ENCODE data around the gene RINT1. TPM values are rescaled to one million over a fixed set of nuclear protein-coding genes. Genes with fewer than 3 reads are reported as not detected.
"Not testable (repeated sequence)": the region's sequence is repeated elsewhere in the genome, so short reads cannot be mapped to it uniquely, and the experiment has no call there.

Gene RINT1
- total RNA-seq (2014; rRNA removed; shearing (Covaris generic); ENCODE audit: low replicate concordance) = 4.3 and 7.8 TPM in 2 replicates

DNA sequence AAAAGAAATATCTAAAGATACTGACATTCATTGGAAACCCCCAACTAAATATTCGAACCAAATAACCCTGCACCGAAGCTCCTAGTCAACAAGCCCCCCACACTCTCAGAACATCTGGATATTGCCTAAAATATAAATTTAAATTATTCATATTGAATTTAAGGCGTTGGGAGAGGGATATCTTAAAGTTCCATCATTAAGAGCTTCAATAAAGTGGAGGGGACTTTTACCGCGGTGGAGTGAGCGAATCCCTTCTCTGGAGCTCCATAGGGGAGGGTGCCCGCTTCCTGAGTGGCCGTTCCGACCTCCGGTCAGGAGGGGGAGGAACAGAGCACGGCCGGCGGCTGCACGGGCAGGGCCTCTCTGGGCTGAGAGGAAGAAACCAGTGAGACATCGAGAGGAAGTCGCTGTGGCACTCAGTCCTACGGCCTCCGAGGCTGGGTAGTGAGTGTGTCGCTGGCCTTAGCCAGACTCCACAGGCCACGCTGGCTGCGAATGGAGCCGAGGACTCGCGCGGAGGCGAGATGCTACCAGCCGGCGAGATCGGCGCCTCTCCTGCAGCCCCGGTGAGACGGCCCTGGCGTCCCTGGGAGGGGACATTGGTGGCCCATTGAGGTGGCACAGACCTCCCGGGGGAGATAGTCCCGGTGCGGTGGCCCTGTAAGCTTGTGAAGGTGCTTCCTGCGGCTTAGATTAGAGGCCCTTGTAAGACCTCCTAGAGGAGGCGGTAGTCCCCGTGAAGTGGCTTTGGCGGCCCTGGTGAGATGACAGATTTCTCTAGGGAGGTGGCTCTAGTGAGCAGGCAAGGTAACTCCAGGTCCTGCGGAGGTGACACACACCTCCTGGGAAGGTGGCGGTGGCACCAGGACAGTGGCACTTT lies at the start of gene RINT1:
RINT1 (plus strand) TSS at position 410 of the 880 bp plus-strand sequence; CDS start at position 525, 115 bp downstream.
- Histone ChIP-seq H3K36me3 (peaks cover 16% of the 10 kb centered on the region), H3K4me3 (peak within 1 kb of the TSS; percentile 96), H3K27me3 (no peaks in the 10 kb centered on the region), H3K9me3 (no peaks in the 10 kb centered on the region)
- DNase-seq = peak; percentile 81

DNA sequence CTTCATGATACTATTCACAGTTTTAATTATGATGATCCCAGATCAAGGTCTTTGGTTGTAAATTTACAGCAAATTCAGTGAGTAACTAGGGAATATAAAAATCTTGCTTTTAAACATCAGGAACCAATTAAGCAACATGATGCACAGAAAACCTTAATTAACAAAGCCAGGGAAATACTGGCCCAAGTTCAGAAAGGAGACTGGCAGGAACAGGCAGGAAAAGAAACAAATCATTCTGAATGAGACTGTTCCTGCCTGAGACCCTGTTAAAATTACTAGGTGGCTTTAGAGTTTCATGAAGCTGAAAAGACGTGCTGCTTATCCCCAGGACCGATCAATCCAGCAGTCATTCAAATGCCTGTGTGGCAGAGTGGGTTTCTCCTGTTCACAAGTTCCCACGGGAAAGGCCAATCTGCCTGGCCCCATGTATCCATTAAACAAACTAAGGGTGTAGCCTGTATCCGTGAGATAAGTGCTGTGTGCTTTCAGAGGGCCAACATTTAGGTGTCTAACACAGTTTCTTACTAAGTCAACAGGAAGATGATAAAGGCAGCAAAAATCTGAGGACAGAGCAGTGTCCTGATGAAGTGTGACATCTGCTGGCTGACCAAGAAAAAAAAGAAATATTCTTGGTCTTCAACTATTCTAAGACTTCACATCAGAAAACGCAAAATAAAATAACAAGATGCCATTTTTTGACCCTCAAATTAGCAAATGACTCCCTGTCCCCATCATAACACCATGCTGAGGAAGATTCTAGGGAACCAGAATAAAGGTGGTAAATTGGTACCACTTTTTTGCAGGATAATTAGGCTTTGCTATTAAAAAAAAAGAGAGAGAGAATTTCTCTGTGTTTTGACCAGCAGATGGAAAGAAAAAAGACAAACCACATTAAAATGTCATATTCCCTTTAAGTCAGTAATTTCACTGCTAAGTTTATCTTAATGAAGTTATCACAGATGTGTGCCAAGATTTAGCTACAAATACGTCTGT lies 44.1 kb upstream of the RINT1 start:
- Histone ChIP-seq H3K4me3 (no peak overlapping the region), H3K36me3 (peaks cover 14% of the 10 kb centered on the region), H3K27me3 (no peaks in the 10 kb centered on the region), H3K9me3 (no peaks in the 10 kb centered on the region)
- DNase-seq = peak; percentile 0

DNA sequence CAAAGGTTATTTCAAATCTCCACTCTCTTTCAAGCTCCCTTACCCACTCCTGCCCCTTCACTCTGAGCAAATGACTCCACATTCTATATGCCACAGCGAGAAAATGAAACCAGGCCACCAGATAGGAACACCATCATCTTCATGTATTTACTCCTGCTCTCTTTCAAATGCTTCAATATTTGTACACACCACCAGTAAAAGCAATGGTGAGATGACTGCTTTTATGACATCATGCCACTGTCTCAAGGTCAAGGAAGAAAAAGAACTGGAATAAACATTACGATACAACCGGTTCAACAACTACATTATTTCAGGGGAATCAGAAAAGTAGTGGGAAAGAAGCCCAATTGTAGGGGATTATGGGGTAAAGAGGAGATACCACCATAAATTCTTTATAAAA lies 42.6 kb upstream of the RINT1 start:
- no peaks in the 10 kb centered on the region for H3K9me3 ChIP-seq
- DNase-seq = no peak
- H3K27me3 ChIP-seq = no peaks in the 10 kb centered on the region
- peaks cover 14% of the 10 kb centered on the region for H3K36me3 ChIP-seq
- no peak overlapping the region for H3K4me3 ChIP-seq

DNA sequence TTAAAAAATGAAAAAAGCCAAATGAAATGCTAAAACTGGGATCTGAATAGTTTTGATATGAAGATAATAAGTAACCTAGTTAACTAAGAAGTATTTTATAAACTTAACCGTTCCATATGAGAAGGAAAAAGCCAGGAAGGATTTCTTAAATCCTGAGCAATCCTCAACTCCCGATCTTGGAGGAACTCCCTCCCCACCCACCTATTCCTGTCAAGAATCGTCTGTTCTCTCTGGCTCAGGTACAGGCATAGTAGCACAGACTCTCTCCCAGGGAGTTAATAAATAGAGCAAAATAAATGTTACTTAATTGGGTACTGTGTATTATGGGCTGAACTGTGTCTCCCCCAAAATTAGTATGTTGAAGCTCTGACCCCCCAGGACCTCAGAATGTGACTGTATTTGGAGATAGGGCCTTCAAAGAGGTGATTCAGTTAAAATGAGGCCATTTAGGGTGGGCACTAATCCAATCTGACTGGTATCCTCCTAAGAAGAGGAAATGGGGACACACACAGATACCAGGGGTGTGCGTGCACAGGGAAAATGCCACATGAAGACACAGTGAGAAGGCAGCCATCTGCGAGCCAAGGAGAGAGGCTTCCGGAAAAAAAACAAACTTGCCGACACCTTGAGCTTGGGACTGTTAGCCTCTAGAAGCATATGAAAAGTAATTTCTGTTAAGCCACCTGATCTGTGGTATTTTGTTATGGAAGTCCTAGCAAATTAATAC lies 38.6 kb upstream of the RINT1 start:
- no peak overlapping the region for H3K4me3 ChIP-seq
- peaks cover 5% of the 10 kb centered on the region for H3K36me3 ChIP-seq
- H3K27me3 ChIP-seq = no peaks in the 10 kb centered on the region
- H3K9me3 ChIP-seq = no peaks in the 10 kb centered on the region
- no peak for DNase-seq

DNA sequence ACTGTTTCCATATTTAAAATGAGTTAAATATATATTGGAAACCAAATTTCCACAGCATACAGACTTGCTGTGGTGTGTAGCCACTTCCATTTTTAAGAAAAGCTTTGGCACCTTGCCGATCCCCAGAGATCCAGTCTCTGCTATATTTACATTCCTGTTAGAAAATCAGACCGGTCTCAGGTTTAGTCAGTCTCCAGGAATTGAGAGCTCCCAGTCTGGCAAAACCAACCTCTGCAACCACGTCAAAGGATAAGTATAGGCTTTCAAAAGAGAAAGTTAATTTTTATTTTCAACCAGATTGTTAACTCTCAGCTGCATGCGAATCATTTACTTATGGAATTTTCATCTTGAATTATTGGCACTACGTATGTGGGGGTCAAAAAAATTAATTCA lies 38.1 kb upstream of the RINT1 start:
- Histone ChIP-seq H3K27me3 (no peaks in the 10 kb centered on the region), H3K9me3 (no peaks in the 10 kb centered on the region), H3K4me3 (no peak overlapping the region), H3K36me3 (peaks cover 5% of the 10 kb centered on the region)
- DNase-seq = peak; percentile 66

DNA sequence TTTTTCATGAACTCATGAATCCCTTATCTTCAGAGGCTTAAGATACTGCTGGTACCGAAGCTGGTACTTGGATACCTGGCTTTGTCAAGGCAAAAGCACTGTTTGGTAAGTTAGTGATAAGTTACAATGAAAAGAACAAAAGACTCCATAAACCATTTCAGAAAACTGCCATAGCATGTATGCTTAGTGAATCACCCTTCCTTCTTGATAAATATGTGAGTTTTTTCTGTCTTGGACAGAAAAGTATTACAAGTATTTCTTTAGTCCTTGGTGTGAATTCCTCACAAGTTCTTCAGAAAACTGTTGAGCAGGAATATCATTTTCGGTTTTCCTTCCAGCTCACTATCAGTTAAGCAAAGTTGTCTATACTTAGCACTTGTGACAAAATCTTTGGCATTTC lies 35.5 kb upstream of the RINT1 start:
- no peaks in the 10 kb centered on the region for H3K27me3 ChIP-seq
- H3K4me3 ChIP-seq = no peak overlapping the region

DNA sequence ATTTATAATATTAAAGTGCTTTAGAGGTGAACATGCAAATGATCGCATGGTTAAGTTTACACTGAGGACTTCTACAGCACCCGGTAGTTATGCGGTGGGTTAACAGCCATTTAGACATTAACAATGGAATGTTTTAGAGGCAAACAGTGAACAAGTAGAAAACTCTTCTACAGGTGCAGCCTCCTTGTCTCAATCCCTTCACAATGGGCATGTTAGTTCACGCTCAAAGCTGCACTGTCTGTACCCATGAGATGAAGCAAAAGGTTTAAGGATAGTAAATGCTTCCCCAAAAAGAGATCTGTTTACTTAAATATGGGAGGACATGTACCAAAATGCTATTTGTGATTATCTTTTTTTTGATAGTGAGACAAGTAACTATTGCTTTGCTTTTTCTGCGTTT lies 35.0 kb upstream of the RINT1 start:
- H3K4me3 ChIP-seq = no peak overlapping the region

More for the DNA sequence above, 35.5 kb upstream of the RINT1 start:
- no peak for DNase-seq
- peaks cover 5% of the 10 kb centered on the region for H3K36me3 ChIP-seq
- H3K9me3 ChIP-seq = no peaks in the 10 kb centered on the region

DNA sequence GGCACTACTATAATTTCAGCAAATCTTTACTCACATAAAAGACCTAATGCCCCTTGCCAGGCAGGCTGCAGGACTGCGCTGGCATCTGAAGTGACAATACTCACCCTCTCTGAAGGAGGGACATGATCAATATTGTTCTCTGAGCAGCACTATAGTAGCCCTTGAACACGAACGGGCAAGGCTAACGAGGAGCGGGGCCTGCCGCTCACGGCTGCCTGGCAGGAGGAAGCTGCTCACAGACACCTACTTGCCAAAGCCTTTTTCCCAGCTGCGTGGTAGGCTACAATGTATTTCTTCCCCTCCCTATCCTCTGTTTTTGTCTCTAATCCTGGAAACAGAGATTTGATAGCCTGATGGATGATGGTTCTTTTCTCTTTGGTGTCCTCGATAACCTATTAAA lies 29.8 kb upstream of the RINT1 start:
- DNase-seq = no peak
- H3K9me3 ChIP-seq = no peaks in the 10 kb centered on the region
- H3K36me3 ChIP-seq = peaks cover 24% of the 10 kb centered on the region
- no peak overlapping the region for H3K4me3 ChIP-seq
- no peaks in the 10 kb centered on the region for H3K27me3 ChIP-seq

More for the DNA sequence above, 35.0 kb upstream of the RINT1 start:
- Histone ChIP-seq H3K27me3 (no peaks in the 10 kb centered on the region), H3K9me3 (no peaks in the 10 kb centered on the region), H3K36me3 (peaks cover 5% of the 10 kb centered on the region)
- DNase-seq = no peak

DNA sequence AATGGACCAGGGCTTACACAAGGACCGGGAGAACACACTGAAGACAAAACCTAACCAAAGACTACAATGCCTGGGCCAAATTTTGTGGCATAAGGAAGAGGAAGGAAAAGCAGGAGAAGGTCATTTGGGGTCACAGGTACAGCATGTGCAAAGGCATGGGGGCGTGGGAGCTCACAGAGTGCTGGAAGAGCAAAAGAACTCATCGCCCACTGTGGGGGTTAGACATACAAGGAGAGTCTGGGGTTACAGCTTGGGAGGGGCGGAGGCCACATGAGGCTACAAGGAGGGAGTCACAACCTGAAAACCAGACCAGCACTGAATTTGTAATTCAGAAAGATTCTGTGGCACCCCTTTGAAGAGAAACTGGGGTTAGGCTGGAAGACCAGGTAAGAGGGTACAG lies 19.6 kb upstream of the RINT1 start:
- no peaks in the 10 kb centered on the region; the same call in 1 of the 2 replicates for H3K36me3 ChIP-seq
- H3K9me3 ChIP-seq = no peaks in the 10 kb centered on the region
- H3K4me3 ChIP-seq = no peak overlapping the region
- H3K27me3 ChIP-seq = no peaks in the 10 kb centered on the region
- DNase-seq = no peak

DNA sequence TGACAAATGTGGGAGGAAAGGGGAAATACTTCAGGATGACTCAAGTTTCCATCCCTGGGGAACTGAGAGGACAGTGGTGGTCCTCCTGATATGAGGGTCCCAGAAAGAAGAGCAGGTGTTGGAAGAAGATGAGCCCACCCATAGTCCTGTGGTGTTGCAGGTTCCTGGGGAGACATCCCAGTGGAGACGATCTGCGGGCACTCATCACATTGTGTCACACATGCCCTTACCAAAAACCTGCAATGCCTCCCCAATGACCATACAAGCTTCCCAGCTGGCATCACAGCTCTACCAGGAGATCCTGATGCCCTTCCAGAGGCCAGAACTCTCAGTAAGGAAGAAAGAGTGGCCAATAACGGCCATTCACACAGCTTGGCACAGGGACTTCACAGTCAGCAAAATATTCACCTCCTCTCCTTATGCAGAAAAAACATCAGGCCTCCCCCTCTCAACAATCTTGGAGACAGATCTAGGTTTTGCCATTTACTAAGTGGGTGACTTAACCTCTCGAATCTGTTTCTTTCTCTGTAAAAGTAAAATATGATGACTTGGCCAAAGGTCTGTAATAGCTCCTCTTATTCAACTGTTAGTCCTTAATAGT lies 19.0 kb upstream of the RINT1 start:
- DNase-seq = no peak
- no peak overlapping the region for H3K4me3 ChIP-seq
- H3K9me3 ChIP-seq = no peaks in the 10 kb centered on the region
- no peaks in the 10 kb centered on the region; the same call in 1 of the 2 replicates for H3K36me3 ChIP-seq
- no peaks in the 10 kb centered on the region for H3K27me3 ChIP-seq

DNA sequence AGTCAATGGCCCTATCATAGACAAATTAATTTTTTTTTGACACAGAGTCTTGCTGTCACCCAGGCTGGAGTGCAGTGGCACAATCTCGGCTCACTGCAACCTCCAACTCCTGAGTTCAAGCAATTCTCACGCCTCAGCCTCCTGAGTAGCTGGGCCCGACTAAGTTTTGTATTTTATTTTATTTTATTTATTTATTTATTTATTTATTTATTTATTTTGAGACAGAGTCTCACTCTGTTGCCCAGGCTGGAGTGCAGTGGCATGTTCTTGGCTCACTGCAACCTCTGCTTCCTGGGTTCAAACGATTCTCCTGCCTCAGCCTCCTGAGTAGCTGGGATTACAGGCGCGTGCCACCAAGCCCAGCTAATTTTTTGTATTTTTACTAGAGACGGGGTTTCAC lies 16.4 kb upstream of the RINT1 start:
- not testable (repeated sequence) for H3K36me3 ChIP-seq, H3K9me3 ChIP-seq, H3K27me3 ChIP-seq, DNase-seq, H3K4me3 ChIP-seq

DNA sequence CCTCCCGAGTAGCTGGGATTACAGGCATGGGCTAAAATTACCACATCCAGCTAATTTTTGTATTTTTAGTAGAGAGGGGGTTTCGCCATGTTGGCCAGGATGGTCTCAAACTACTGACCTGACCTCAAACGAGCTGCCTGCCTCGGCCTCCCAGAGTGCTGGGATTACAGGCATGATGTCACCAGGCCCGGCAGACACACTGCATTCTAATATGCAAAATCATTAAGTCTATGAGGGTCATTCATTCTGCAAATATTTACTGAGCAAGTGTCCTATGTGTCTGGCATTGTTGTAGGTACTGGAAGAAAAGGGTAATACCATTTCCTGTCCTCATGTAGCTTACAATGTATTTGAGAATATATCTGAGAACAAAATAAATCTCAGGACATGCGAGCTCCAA lies 12.6 kb upstream of the RINT1 start:
- H3K27me3 ChIP-seq = no peaks in the 10 kb centered on the region
- no peak for DNase-seq

DNA sequence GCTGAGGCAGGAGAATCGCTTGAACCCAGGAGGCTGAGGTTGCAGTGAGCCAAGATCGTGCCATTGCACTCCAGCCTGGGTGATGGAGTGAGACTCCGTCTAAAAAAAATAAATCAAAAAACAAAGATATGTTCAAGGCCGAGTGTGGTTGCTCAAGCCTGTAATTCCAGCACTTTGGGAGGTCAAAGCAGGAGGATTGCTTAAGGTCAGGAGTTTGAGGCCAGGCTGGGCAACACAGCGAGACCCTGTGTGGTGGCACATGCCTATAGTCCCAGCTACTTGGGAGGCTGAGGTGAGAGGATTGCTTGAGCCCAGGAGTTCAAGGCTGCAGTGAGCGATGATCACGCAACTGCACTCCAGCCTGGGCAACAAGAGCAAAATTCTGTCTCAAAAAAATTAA lies 11.4 kb upstream of the RINT1 start:
- not testable (repeated sequence) for H3K27me3 ChIP-seq, H3K9me3 ChIP-seq, DNase-seq, H3K36me3 ChIP-seq
- H3K4me3 ChIP-seq = peak overlapping the region; percentile 76

More for the DNA sequence above, 12.6 kb upstream of the RINT1 start:
- Histone ChIP-seq H3K4me3 (no peak overlapping the region), H3K9me3 (no peaks in the 10 kb centered on the region; the same call in 1 of the 2 replicates), H3K36me3 (peaks cover 2% of the 10 kb centered on the region; the same call in 1 of the 2 replicates)

DNA sequence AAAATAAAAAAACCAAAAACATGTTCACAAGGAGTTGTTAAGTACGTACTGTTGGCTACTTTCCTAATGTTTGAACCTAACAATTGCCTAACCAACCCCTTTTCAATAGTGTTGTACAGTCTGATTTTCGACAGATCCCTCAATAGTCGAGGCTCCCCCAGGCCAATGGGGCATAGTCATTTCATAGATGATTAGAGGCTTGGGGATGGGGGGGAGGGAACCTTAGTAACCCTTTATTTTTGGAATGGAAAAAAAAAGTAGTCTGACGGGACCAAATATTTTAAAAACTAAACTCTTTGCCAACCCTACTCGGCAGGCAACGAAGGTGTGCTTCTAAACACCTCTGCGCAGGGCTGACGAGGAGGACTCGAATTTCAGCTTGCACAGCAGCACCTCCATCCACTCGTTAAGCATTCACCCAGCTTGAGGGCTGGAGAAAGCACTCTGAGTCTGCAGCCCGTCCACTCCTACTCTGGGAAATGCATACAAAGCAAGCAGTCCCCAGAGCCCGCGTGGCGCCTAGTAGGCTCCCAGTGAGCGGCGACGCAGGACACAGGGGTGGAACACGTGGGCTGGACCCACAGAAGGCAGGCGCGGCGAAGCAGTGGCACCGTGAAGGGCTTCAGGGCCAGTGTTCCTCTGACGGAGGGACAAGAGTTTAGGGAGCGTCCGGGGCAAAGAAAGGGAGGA lies 10.8 kb upstream of the RINT1 start:
- no peaks in the 10 kb centered on the region; the same call in 1 of the 2 replicates for H3K9me3 ChIP-seq
- peak overlapping the region; percentile 76 for H3K4me3 ChIP-seq
- H3K27me3 ChIP-seq = no peaks in the 10 kb centered on the region
- peaks cover 2% of the 10 kb centered on the region; the same call in 1 of the 2 replicates for H3K36me3 ChIP-seq
- peak; percentile 44 for DNase-seq

DNA sequence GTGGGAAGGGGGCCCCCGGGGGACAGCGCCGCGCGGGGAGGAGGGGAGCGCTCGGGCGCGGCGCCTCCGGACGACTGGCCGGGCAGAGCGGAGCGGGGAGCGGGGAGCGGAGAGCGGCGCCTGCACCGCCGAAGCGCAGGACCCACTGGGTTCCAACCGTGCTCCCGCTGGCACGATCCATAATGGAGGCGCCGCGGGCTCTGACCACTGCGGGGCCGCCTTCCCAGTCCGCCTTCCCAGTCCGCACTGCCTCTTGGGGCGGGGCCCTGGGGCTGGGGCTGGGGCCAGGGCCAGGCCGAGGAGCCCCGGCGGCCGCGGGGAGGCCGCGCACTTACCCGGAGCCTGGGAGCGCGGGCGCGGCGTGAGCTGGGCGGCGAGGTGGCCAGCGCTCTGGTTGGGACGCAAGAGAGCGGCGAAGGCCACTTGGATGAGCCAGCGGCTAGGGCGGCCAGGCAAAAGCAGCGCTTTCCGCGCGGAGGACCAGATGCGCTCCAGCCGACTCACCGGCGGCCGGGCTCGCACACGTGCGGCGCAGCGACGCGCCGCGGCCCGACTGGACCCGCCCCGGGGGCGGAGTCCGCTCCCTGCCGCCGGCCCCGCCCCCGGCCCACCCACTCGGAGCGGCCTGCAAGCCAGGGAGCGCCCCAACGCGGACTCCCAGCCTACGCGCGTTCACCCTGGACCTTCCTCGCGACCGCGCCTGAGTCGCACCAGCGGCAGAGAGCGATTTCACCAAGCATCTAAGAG lies 10.1 kb upstream of the RINT1 start, which contains the start of gene PUS7:
PUS7 (minus strand) TSS at position 555 of the 747 bp plus-strand sequence. CDS start 13,759 bp downstream, outside the sequence.
- H3K9me3 ChIP-seq = no peaks in the 10 kb centered on the region; the same call in 1 of the 2 replicates
- H3K4me3 ChIP-seq = peak within 1 kb of the TSS; percentile 76
- peaks cover 2% of the 10 kb centered on the region; the same call in 1 of the 2 replicates for H3K36me3 ChIP-seq
- no peaks in the 10 kb centered on the region for H3K27me3 ChIP-seq
- DNase-seq = peak; percentile 88

Measured in MG63 (cell line).